Activated CD4-positive, alpha-beta T cell treated with anti-CD3 and anti-CD28 coated beads, Interleukin-2, amount 10 ng/mL, durations not matched to agents 24 days and 14 days (primary cell): ENCODE measurements around the gene CHST13. TPM values are rescaled to one million over a fixed set of nuclear protein-coding genes. Genes with fewer than 3 reads are reported as not detected.

ENCODE experiments used
- total RNA-seq: library from RNA; stranded (reverse); gene quantifications from 2 replicates; pipeline ENCODE4 v1.2.3, GENCODE V29; 2022

The CHST13 gene
- total RNA-seq, 1 donor from 2014 or later, result not detected

Other genes with a start within 250 kb of the CHST13 start
- 0.19 and 0.28 TPM in 2 replicates for gene KLF15, start 166.7 kb upstream of the CHST13 start, total RNA-seq
- gene CFAP100, start 129.2 kb upstream of the CHST13 start, total RNA-seq, result not detected in 2 replicates
- 29.2 and 29.4 TPM in 2 replicates for gene ZXDC, start 48.3 kb upstream of the CHST13 start, total RNA-seq
- gene UROC1, start 6.4 kb upstream of the CHST13 start, total RNA-seq, result not detected in 2 replicates
- gene C3orf22, start 34.8 kb downstream of the CHST13 start, total RNA-seq, result not detected in 2 replicates
- 1.3 and 1.5 TPM in 2 replicates for gene TXNRD3, start 131.0 kb downstream of the CHST13 start, total RNA-seq
- gene CHCHD6, start 180.1 kb downstream of the CHST13 start, total RNA-seq, result 17.1 and 18.5 TPM in 2 replicates